Neuronal stem cell (in vitro differentiated cells): ENCODE measurements around the gene EML4.
"Not testable (repeated sequence)": the region's sequence is repeated elsewhere in the genome, so short reads cannot be mapped to it uniquely, and the experiment has no call there.

Source experiments
- DNase-seq: peaks from one replicate; pipeline ENCODE4 v3.0.0-alpha.2; 2013; ENCODE audit warnings: low spot score
- H2AFZ ChIP-seq: one replicate; pipeline ENCODE4 v1.6.1; 2013; ENCODE audit warnings: mild to moderate bottlenecking, low read length, inconsistent platforms
- H2AK5ac ChIP-seq: 2 replicates; pipeline ENCODE4 v1.6.1; 2013; ENCODE audit warnings: low read depth, mild to moderate bottlenecking, inconsistent platforms, low read length, moderate library complexity, mixed read lengths
- H2BK120ac ChIP-seq: 2 replicates; pipeline ENCODE4 v1.6.1; 2013; ENCODE audit warnings: low read depth, mild to moderate bottlenecking, inconsistent platforms, low read length, moderate library complexity, mixed read lengths
- H2BK12ac ChIP-seq: one replicate; pipeline ENCODE4 v1.6.1; 2013; ENCODE audit warnings: low read length, inconsistent platforms
- H2BK15ac ChIP-seq: 2 replicates; pipeline ENCODE4 v1.6.1; 2013; ENCODE audit warnings: mild to moderate bottlenecking, low read length, inconsistent platforms, mixed read lengths
- H2BK5ac ChIP-seq: one replicate; pipeline ENCODE4 v1.6.1; 2013; ENCODE audit warnings: inconsistent platforms, mild to moderate bottlenecking, low read length, moderate library complexity
- H3K14ac ChIP-seq: one replicate; pipeline ENCODE4 v1.6.1; 2013; ENCODE audit warnings: low read length, inconsistent platforms
- H3K18ac ChIP-seq: 2 replicates; pipeline ENCODE4 v1.6.1; 2013; ENCODE audit warnings: low read length, inconsistent platforms
- H3K23ac ChIP-seq: 2 replicates; pipeline ENCODE4 v1.6.1; 2013; ENCODE audit warnings: low read depth, mild to moderate bottlenecking, mixed read lengths, low read length, inconsistent platforms; ENCODE audit not compliant: poor library complexity
- H3K27ac ChIP-seq: replicated peaks from 3 replicates; pipeline ENCODE4 v1.5.1; 2013; ENCODE audit warnings: low read length, inconsistent platforms
- H3K27me3 ChIP-seq, 3 experiments: 2 replicates each; pipeline ENCODE4 v1.6.1; 2013; ENCODE audit warnings: low read length in 3 of 3, mild to moderate bottlenecking in 2 of 3, inconsistent platforms in 1 of 3, low read depth in 1 of 3, mixed read lengths in 1 of 3, moderate library complexity in 1 of 3; ENCODE audit not compliant: control insufficient read depth in 3 of 3, insufficient read depth in 3 of 3
- H3K36me3 ChIP-seq, 2 donors: replicated peaks in 1 of 2; 2 replicates each; pipeline ENCODE4 v1.6.1; 2013; ENCODE audit warnings: low read length in 2 of 2; ENCODE audit not compliant: control insufficient read depth in 2 of 2, insufficient read depth in 2 of 2
- H3K4ac ChIP-seq: 2 replicates; pipeline ENCODE4 v1.6.1; 2013; ENCODE audit warnings: inconsistent platforms, mild to moderate bottlenecking, low read length, moderate library complexity
- H3K4me1 ChIP-seq, 2 donors: 1 replicate in 1 of 2; 2 replicates in 1 of 2; pipeline ENCODE4 v1.6.1; 2013; ENCODE audit warnings: low read length in 2 of 2, low read depth in 1 of 2; ENCODE audit not compliant: control insufficient read depth in 2 of 2, insufficient read depth in 1 of 2
- H3K4me2 ChIP-seq: one replicate; pipeline ENCODE4 v1.6.1; 2013; ENCODE audit warnings: mild to moderate bottlenecking, low read length, inconsistent platforms; ENCODE audit not compliant: insufficient read depth, poor library complexity, severe bottlenecking
- H3K4me3 ChIP-seq, 2 donors: 2 replicates each; pipeline ENCODE4 v1.5.1; 2013; ENCODE audit warnings: low read length in 2 of 2, mild to moderate bottlenecking in 2 of 2, inconsistent platforms in 1 of 2, moderate library complexity in 1 of 2
- H3K79me1 ChIP-seq: one replicate; pipeline ENCODE4 v1.6.1; 2013; ENCODE audit warnings: low read depth, mild to moderate bottlenecking, inconsistent platforms, low read length, moderate library complexity
- H3K9ac ChIP-seq: one replicate; pipeline ENCODE4 v1.6.1; 2013; ENCODE audit warnings: mild to moderate bottlenecking, low read depth, low read length, inconsistent platforms; ENCODE audit not compliant: poor library complexity
- H3K9me3 ChIP-seq, 2 donors: replicated peaks in 1 of 2; 2 replicates each; pipeline versions ENCODE3 to v1.6.1; 2013; ENCODE audit warnings: low read length in 2 of 2, mild to moderate bottlenecking in 2 of 2, inconsistent platforms in 1 of 2, low read depth in 1 of 2, mixed read lengths in 1 of 2, moderate library complexity in 1 of 2; ENCODE audit not compliant: control insufficient read depth in 2 of 2, insufficient read depth in 1 of 2
- H4K8ac ChIP-seq: one replicate; pipeline ENCODE4 v1.6.1; 2013; ENCODE audit warnings: low read depth, mild to moderate bottlenecking, inconsistent platforms, low read length, moderate library complexity
- H4K91ac ChIP-seq: one replicate; pipeline ENCODE4 v1.6.1; 2013; ENCODE audit warnings: low read length, low read depth, mild to moderate bottlenecking, inconsistent platforms; ENCODE audit not compliant: poor library complexity
- whole genome bisulfite sequencing, 2 donors: extraction: QIAGEN DNeasy Blood & Tissue Kit; methylation state at CpG; one replicate each; pipeline ENCODE4 v1.1.7; 2013; ENCODE audit warnings: missing lambda C conversion rate in 2 of 2, mixed read lengths in 1 of 2; ENCODE audit not compliant: insufficient read length in 2 of 2, insufficient replicate concordance in 1 of 2; ENCODE audit errors: extremely low coverage in 2 of 2; 5-methylcytosine and 5-hydroxymethylcytosine counted together

EML4 gene

GRCh38 chr2:42334865-42335264 lies 165.7 kb downstream of the EML4 start:
- not testable (repeated sequence) for H2BK5ac ChIP-seq, H3K4ac ChIP-seq, H2AFZ ChIP-seq, H3K79me1 ChIP-seq, H2BK12ac ChIP-seq, H3K9ac ChIP-seq, H3K4me1 ChIP-seq, H3K18ac ChIP-seq, H3K23ac ChIP-seq, H3K27me3 ChIP-seq, H2BK120ac ChIP-seq, H3K27ac ChIP-seq, H3K14ac ChIP-seq, H3K4me2 ChIP-seq, H3K4me3 ChIP-seq, H3K9me3 ChIP-seq, H2BK15ac ChIP-seq, H4K91ac ChIP-seq, H4K8ac ChIP-seq, H2AK5ac ChIP-seq, DNase-seq
- peaks cover 22 to 93% of the 10 kb centered on the region in 2 donors for H3K36me3 ChIP-seq
- no CpG with 5 or more reads among the region's 6 CpGs for WGBS, 2 donors

GRCh38 chr2:42335514-42336104 lies 166.5 kb downstream of the EML4 start:
- Histone ChIP-seq H2AK5ac (no peak overlapping the region), H3K79me1 (peaks cover 2% of the 10 kb centered on the region), H3K4me2 (no peak overlapping the region), H4K91ac (no peak overlapping the region), H3K14ac (no peak overlapping the region), H3K4me3 (no peak overlapping the region), H3K9me3 (peaks cover 3 to 5% of the 10 kb centered on the region in 2 donors), H2BK5ac (no peak overlapping the region), H3K4me1 (peaks cover 0 to 1% of the 10 kb centered on the region in 2 donors), H3K9ac (no peak overlapping the region), H3K27me3 (no peaks in the 10 kb centered on the region), H3K23ac (no peak overlapping the region), H4K8ac (no peak overlapping the region), H3K27ac (no peak overlapping the region), H3K36me3 (peaks cover 19 to 93% of the 10 kb centered on the region in 2 donors), H2BK12ac (no peak overlapping the region), H2BK120ac (no peak overlapping the region), H2BK15ac (no peak overlapping the region), H3K18ac (no peak overlapping the region), H3K4ac (no peak overlapping the region), H2AFZ (no peak overlapping the region)
- no peak for DNase-seq
- 100% methylated on average over 1 of the region's 10 CpGs; no CpG with 5 or more reads in 1 of the 2 donors for WGBS, 2 donors

GRCh38 chr2:42336361-42336965 lies 167.3 kb downstream of the EML4 start:
- Histone ChIP-seq H3K79me1 (peaks cover 8% of the 10 kb centered on the region), H2BK5ac (no peak overlapping the region), H3K9me3 (peaks cover 3 to 5% of the 10 kb centered on the region in 2 donors), H2BK15ac (no peak overlapping the region), H3K4me1 (peaks cover 0 to 1% of the 10 kb centered on the region in 2 donors), H2BK120ac (no peak overlapping the region), H3K4me2 (no peak overlapping the region), H3K18ac (no peak overlapping the region), H3K27ac (no peak overlapping the region), H4K91ac (no peak overlapping the region), H3K4me3 (no peak overlapping the region), H2BK12ac (no peak overlapping the region), H3K36me3 (peaks cover 18 to 91% of the 10 kb centered on the region in 2 donors), H3K9ac (no peak overlapping the region), H4K8ac (no peak overlapping the region), H3K27me3 (no peaks in the 10 kb centered on the region), H3K23ac (no peak overlapping the region), H3K14ac (no peak overlapping the region), H3K4ac (no peak overlapping the region), H2AFZ (no peak overlapping the region), H2AK5ac (no peak overlapping the region)
- WGBS, 2 donors, result no CpG with 5 or more reads among the region's 9 CpGs
- DNase-seq, result peak; percentile 8

- Histone ChIP-seq H2AK5ac (no peak overlapping the region), H3K23ac (no peak overlapping the region), H3K4me2 (no peak overlapping the region), H3K79me1 (peaks cover 8% of the 10 kb centered on the region), H3K4me3 (no peak overlapping the region), H4K8ac (no peak overlapping the region), H4K91ac (no peak overlapping the region), H3K4ac (no peak overlapping the region), H2BK15ac (no peak overlapping the region), H3K27ac (no peak overlapping the region), H2BK12ac (no peak overlapping the region), H2BK5ac (no peak overlapping the region), H2AFZ (no peak overlapping the region), H3K27me3 (no peaks in the 10 kb centered on the region), H3K18ac (no peak overlapping the region), H2BK120ac (no peak overlapping the region), H3K4me1 (peaks cover 0 to 1% of the 10 kb centered on the region in 2 donors), H3K36me3 (peaks cover 16 to 86% of the 10 kb centered on the region in 2 donors), H3K14ac (no peak overlapping the region), H3K9me3 (peaks cover 3 to 5% of the 10 kb centered on the region in 2 donors), H3K9ac (no peak overlapping the region)
- DNase-seq, result no peak
- no CpG with 5 or more reads among the region's 5 CpGs for WGBS, 2 donors
Observed at GRCh38 chr2:42337356-42337820, 168.2 kb downstream of the EML4 start.
